Measurements from ENCODE around the gene ZNF121.
A peak's percentile ranks its signal among the peaks of the same experiment; 100 is the strongest.
"Not testable (repeated sequence)": the region's sequence is repeated elsewhere in the genome, so short reads cannot be mapped to it uniquely, and the experiment has no call there.

Gene ZNF121

DNA sequence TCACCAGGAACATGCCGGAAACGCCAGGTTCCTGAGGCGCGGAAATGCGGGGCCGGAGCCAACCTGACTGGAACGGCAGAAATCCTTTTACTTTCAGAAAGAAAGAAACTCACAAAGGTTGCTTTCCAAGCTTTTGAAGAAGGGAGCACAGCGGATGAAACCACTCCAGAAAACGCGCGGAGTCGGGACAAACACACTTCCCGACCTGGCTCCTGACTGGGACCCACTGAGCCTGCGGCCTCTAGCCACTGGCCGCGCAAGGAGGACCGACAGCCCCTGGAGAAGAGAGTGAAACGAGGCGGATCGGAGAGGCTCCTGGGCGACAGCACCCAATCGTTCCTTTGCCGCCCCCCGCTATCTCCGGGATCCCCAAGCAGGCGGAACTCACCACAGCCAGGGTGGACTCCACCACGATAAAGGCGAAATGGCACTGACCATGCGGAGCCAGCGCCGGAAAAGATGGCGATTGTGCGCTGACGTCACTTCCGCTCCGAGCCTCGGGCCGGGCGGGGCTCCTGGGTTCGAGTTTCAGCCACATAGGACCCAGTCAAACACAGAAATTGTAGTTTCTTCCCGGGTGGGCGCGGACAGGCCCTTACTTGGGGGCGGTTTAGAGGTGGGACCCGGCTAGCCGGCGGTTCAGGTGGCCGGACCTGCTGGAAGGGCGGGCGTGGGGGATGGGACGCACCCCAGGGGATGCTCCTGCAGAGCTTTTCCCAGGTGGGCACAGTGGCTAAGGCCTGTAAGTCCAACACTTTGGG lies at the start of gene ZNF121:
Gene ZNF121 (minus strand): TSS at position 432 of the 761 bp plus-strand sequence. CDS start 16,407 bp downstream, outside the sequence.
- peak; percentile 73 for DNase-seq (ENCODE audit: low spot score)

DNA sequence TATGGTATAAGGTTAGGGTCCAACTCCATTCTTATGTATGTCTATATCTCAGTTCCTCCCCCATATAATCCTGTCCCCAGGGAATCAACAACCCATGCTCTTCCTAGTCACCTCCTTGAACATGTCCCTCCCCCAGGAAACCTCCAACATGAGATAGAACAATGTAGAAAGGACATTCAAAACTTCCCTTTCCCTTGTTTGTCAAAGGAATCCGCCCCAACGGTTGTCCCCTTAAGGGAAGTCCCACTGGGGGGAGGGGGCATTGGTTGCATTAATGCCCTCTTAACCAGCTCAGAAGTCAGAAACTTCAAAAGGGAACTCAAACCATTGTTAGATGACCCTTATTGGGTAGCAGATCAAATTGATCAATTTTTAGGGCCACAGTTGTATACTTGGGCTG lies 43.6 kb upstream of the ZNF121 start:
- DNase-seq (ENCODE audit: low spot score) = no peak

DNA sequence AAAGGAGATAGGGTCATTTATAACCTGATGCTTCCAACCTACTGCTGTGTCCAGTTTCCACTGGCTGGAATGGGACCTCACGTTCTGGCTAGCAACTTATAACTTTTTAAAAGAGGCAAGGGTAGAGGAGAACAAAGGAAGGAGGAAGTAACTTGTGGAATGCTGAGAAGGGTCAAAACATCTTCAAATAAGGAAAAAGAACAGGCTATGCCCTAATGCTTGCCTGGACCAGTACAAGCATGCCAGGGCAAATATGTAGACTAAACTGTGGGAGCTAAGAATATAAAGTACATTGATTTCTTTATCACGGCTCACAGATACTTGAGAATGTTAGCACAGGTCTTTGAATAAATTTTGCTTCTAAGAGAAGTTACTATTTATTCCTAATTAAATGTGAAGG lies 38.2 kb upstream of the ZNF121 start:
- DNase-seq (ENCODE audit: low spot score) = no peak

GRCh38 chr19:9621156-9622037 lies 37.1 kb upstream of the ZNF121 start, which contains the start of gene ZNF561:
ZNF561 (minus strand) TSS chr19:9621232; CDS start chr19:9619456, 1,776 bp downstream.
- DNase-seq (ENCODE audit: low spot score) = peak; percentile 84

DNA sequence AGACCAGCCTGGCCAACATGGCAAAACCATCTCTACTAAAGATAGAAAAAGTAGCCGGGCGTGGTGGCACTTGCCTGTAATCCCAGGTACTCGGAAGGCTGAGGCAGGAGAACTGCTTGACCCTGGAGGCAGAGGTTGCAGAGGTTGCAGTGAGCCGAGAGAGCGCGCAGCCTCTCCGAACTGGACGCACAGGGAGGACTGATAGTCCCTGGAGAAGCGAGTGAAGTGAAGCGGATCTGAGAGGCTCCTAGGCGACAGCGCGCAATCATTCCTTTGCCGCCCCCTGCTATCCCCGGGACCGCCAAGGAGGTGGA lies 36.5 kb upstream of the ZNF121 start:
- DNase-seq (ENCODE audit: low spot score) = no peak

DNA sequence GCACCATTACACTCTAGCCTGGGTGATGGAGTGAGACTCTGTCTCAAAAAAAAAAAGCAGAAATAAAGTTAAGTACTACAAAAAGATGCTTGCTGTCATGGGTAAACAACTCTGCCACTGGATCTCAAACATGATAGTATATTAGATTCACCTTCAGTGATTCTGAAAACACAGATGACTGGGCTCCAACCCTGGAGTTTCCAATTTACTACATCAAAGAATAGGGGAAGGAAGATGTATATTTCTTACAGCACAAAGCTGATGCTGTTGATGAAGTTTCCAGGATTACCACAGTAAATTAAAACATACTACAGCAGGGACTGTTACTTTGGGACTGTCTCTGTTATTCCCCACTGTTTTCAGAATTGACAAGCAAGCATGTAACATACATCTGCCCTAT lies 31.5 kb upstream of the ZNF121 start:
- DNase-seq (ENCODE audit: low spot score) = no peak

DNA sequence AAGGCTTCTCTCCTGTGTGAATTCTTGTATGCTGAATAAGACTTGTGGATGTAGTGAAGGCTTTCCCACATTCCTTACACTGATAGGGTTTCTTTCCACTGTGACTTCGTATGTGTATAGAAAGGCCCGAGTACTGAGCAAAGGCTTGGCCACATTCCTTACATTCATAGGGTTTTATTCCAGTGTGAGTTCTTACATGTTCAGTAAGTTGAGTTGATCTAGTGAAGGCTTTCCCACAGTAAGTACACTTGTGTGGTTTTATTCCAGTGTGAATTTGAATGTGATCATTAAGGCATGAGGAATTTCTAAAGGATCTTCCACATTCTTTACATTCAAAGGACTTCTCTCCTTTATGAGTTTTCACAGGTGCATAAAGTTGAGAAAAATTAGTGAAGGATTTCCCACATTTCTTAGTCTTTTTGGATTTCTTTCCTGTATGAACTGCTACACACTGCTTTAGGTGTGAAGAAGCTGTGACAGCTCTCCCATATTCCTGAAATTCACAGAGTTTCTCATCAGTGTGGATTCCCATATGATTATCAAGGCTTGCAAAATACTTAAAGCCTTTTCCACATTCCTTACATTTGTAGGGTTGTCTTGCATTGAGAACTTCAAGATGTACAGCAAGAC lies 26.3 kb upstream of the ZNF121 start:
- no peak for DNase-seq (ENCODE audit: low spot score)

DNA sequence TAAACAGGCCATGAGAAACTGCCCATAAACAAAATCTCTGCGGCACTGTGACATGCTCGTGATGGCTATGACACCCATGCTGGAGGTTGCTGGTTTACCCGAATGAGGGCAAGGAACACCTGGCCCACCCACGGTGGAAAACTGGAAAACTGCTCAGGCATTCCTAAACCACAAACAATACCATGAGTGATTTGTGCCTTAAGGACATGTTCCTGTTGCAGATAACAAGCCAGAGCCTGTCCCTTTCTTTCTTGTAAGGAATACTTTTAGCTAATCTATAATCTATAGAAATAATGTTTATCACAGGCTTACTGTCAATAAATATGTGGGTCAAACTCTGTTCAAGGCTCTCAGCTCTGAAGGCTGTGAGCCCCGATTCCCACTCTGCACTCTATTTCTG lies 24.6 kb upstream of the ZNF121 start:
- DNase-seq (ENCODE audit: low spot score) = no peak

- no peak for DNase-seq (ENCODE audit: low spot score)
Measured at GRCh38 chr19:9597027-9597426, 12.7 kb upstream of the ZNF121 start.

DNA sequence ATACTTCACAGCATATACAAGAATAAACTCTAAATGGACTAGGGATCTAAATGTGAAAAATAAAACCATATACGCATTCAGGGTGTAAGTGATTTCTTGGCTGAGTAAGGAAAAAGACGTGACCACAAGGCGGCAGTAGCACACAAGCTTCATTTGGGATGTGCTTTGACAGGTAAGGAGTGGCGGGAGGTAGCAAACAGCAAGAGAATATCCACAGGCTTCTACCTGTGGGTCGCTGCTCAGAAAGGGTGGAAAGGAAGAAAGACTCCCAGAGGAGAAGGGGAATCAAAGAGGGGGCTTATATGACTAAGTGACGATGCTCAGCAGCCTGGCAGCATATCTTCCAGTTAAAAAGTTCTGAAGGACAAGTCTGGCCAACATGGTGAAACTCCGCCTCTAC lies 2.5 kb upstream of the ZNF121 start:
- DNase-seq (ENCODE audit: low spot score) = peak; percentile 78

DNA sequence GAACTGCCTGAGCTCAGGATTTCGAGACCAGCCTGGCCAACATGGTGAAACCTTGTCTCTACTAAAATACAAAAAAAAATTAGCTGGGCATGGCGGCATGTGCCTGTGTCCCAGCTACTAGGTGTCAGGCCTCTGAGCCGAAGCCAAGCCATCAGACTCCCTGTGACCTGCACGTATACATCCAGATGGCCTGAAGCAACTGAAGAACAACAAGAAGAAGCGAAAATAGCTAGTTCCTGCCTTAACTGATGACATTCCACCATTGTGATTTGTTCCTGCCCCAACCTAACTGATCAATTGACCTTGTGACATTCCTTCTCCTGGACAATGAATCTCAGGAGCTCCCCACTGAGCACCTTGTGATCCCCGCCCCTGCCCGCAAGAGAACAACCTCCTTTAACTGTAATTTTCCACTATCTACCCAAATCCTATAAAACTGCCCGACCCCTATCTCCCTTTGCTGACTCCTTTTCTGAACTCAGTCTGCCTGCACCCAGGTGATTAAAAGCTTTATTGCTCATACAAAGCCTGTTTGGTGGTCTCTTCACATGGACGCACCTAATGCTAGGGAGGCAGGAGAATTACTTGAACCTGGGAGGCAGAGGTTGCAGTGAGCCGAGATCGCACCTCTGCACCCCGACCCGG lies 2.1 kb downstream of the ZNF121 start:
- not testable (repeated sequence) for DNase-seq (ENCODE audit: low spot score)

DNA sequence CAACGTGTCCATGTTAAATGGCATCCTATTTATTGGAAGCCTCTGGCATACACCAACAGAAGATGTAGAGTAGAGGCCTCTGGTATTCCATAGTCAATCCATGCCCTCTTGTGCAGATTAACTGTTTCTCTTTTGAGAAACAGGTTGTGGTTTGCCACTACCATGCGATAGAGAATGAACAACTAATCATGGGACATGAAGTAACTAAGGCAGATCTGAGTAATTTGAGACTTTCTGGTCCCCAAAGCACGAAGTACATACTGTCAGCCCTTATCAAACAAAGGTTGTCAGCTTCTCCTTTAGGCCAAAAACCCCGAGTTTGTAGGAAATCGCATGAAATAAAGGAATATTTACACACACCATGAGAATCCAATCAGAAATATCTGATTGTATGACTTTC lies 3.6 kb downstream of the ZNF121 start:
- DNase-seq (ENCODE audit: low spot score) = no peak

GRCh38 chr19:9570255-9570654 lies 14.0 kb downstream of the ZNF121 start:
- no peak for DNase-seq (ENCODE audit: low spot score)

DNA sequence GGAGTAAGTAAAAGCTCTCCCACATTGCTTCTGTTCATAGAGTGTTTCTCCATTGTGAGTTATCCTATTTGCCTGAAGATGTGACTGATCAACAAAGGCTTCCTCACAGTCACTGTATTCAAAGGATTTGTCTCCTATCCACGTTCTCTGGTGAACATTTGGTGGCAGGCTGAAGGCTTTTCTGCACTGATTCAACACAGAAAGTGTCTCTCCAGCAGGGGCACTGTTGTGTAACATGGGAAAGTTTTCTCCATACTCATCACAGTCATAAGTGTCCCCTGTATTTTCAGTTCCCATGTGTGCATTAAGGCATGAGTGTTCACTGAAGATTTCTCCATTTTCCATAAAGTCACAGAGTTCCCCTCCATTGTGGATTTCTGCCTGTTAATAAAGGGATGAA lies 17.6 kb downstream of the ZNF121 start:
- DNase-seq (ENCODE audit: low spot score) = no peak

- DNase-seq (ENCODE audit: low spot score) = no peak
Measured at GRCh38 chr19:9565900-9566705, 18.2 kb downstream of the ZNF121 start.

GRCh38 chr19:9552536-9553274 lies 31.6 kb downstream of the ZNF121 start:
- DNase-seq (ENCODE audit: low spot score) = no peak

DNA sequence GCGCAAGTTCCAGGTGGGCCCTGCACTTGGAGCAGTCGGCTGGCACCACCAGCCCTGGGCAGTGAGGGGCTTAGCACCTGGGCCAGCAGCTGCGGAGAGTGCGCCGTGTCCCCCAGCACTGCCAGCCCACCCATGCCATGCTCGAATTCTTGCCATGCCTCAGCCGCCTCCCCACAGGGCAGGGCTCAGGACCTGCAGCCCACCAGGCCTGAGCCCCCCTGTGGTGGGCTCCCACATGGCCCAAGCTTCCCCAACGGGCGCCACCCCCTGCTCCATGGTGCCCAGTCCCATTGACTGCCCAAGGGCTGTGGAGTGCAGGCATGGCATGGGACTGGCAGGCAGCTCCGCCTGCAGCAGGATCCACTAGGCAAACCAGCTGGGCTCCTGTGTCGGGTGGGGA lies 36.4 kb downstream of the ZNF121 start:
- no peak for DNase-seq (ENCODE audit: low spot score)

DNA sequence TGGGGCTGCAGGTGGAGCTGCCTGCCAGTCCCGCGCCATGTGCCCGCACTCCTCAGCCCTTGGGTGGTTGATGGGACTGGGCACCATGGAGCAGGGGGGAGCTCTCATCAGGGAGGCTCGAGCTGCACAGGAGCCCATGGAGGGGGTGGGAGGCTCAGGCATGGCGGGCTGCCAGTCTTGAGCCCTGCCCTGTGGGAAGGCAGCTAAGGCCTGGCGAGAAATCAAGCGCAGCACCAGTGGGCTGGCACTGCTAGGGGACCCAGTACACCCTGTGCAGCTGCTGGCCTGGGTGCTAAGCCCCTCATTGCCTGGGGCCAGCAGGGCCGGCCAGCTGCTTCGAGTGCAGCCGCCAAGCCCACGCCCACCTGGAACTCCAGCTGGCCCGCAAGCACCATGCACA lies 43.0 kb downstream of the ZNF121 start:
- not testable (repeated sequence) for DNase-seq (ENCODE audit: low spot score)

- DNase-seq (ENCODE audit: low spot score) = not testable (repeated sequence)
Measured at GRCh38 chr19:9539921-9540320, 44.4 kb downstream of the ZNF121 start.

GRCh38 chr19:9539201-9539600 lies 45.1 kb downstream of the ZNF121 start:
- DNase-seq (ENCODE audit: low spot score) = not testable (repeated sequence)
